ENCODE results near the gene ETV6. TPM values are rescaled to one million over a fixed set of nuclear protein-coding genes. Genes with fewer than 3 reads are reported as not detected.

The ETV6 gene
- polyA plus RNA-seq, 3 donors, result 3.3 to 7.7 (median 4.4) TPM

- no peak overlapping the region for H3K27ac ChIP-seq (ENCODE audit: low read depth, low read length)
- 25 to 34% (median 30%) methylated on average over 3 of the region's 3 CpGs for WGBS, 3 donors
Observed at GRCh38 chr12:11863988-11864387, 214.5 kb downstream of the ETV6 start.

DNA sequence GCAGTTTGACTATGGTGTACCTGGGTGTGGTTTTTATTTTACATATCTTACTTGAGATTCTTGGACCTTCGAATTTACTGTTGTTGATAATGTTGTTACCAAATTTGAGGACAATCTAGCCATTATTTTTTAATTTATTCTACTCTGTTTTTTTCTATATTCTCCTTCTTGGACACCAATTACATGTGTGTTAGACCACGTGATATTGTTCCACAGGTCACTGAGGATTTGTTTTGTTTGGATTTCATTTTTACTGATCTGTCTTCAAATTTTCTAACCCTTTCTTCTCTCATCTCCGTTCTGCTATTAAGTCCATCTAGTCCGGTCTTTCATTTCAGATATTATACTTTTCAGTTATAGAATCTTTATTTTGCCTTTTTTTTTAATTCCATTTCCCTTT is 216.3 kb downstream of the ETV6 start:
- H3K27ac ChIP-seq (ENCODE audit: low read depth, low read length), result no peak overlapping the region
- WGBS, 3 donors, result 97 to 99% (median 99%) methylated on average over 4 of the region's 4 CpGs

GRCh38 chr12:11868027-11868426 is 218.6 kb downstream of the ETV6 start:
- H3K27ac ChIP-seq (ENCODE audit: low read depth, low read length), result no peak overlapping the region
- 79 to 100% (median 100%) methylated on average over 1 of the region's 1 CpG for WGBS, 3 donors

GRCh38 chr12:11869406-11869805 is 219.9 kb downstream of the ETV6 start:
- WGBS, 3 donors, result 96 to 99% (median 98%) methylated on average over 18 of the region's 18 CpGs
- H3K27ac ChIP-seq (ENCODE audit: low read depth, low read length), result no peak overlapping the region

- no peak overlapping the region for H3K27ac ChIP-seq (ENCODE audit: low read depth, low read length)
- WGBS, 3 donors, result 76 to 96% (median 95%) methylated on average over 8 of the region's 8 CpGs
Observed at GRCh38 chr12:11870041-11870451, 220.6 kb downstream of the ETV6 start.

GRCh38 chr12:11872055-11872454 is 222.6 kb downstream of the ETV6 start:
- WGBS, 3 donors, result 61 to 74% (median 72%) methylated on average over 4 of the region's 4 CpGs
- no peak overlapping the region for H3K27ac ChIP-seq (ENCODE audit: low read depth, low read length)

DNA sequence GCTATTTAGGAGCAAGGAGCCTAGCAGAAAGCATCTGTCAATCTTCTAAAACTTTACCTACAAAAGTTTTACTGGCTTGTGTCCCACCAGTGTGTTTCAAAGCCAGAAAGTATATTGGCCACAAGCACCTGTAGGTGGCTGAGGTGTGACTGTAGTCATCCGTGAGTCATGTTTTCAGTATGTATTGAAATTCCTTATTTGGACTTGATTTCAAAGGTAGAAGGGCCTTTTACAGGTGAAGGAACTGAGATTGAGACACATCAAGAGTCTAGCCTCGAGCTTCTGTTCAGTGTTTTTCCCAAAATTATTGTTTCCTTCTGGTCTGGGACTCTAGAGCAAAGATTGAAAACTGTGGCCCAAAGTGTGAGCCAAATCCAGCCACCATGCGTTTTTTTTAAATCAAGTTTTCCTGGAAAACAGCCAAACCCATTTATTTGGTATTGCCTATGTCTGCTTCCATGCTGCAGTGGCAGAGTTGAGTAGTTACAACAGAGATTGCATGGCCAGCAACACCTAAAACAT is 226.0 kb downstream of the ETV6 start:
- WGBS, 3 donors, result 38 to 62% (median 46%) methylated on average over 3 of the region's 3 CpGs
- no peak overlapping the region for H3K27ac ChIP-seq (ENCODE audit: low read depth, low read length)

- H3K27ac ChIP-seq (ENCODE audit: low read depth, low read length), result no peak overlapping the region
- WGBS, 3 donors, result 28 to 66% (median 33%) methylated on average over 5 of the region's 5 CpGs
Observed at GRCh38 chr12:11876307-11876706, 226.8 kb downstream of the ETV6 start.

- H3K27ac ChIP-seq (ENCODE audit: low read depth, low read length), result no peak overlapping the region
- 80 to 85% (median 83%) methylated on average over 7 of the region's 7 CpGs for WGBS, 3 donors
Observed at GRCh38 chr12:11877102-11877826, 227.8 kb downstream of the ETV6 start.

- H3K27ac ChIP-seq (ENCODE audit: low read depth, low read length), result no peak overlapping the region
- 36 to 62% (median 54%) methylated on average over 14 of the region's 14 CpGs for WGBS, 3 donors
Observed at GRCh38 chr12:11877869-11878780, 228.7 kb downstream of the ETV6 start.

DNA sequence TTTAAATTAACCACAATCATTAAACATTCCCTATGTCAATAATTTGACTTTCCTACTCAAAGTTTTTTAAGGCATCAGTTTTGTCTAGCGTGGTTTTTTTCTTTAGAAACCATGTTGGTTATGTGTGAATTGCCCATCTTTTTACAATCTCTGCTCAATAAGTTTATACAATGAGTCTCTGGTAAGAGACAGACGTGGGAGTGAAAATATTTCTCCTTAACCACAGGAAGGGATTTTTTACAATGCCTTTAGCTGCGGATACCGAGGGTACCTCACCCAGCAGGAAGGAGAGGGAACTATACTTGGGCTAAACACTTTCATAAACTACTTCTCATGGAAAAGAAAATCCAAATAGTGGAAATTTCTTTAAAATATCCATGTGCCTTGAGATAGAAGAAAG is 229.8 kb downstream of the ETV6 start:
- 50 to 86% (median 55%) methylated on average over 4 of the region's 4 CpGs for WGBS, 3 donors
- H3K27ac ChIP-seq (ENCODE audit: low read depth, low read length), result no peak overlapping the region

- WGBS, 3 donors, result 67 to 92% (median 72%) methylated on average over 7 of the region's 7 CpGs
- no peak overlapping the region for H3K27ac ChIP-seq (ENCODE audit: low read depth, low read length)
Observed at GRCh38 chr12:11880381-11880780, 230.9 kb downstream of the ETV6 start.

- H3K27ac ChIP-seq (ENCODE audit: low read depth, low read length), result no peak overlapping the region
- 61 to 95% (median 93%) methylated on average over 2 of the region's 2 CpGs for WGBS, 3 donors
Observed at GRCh38 chr12:11881835-11882234, 232.4 kb downstream of the ETV6 start.

DNA sequence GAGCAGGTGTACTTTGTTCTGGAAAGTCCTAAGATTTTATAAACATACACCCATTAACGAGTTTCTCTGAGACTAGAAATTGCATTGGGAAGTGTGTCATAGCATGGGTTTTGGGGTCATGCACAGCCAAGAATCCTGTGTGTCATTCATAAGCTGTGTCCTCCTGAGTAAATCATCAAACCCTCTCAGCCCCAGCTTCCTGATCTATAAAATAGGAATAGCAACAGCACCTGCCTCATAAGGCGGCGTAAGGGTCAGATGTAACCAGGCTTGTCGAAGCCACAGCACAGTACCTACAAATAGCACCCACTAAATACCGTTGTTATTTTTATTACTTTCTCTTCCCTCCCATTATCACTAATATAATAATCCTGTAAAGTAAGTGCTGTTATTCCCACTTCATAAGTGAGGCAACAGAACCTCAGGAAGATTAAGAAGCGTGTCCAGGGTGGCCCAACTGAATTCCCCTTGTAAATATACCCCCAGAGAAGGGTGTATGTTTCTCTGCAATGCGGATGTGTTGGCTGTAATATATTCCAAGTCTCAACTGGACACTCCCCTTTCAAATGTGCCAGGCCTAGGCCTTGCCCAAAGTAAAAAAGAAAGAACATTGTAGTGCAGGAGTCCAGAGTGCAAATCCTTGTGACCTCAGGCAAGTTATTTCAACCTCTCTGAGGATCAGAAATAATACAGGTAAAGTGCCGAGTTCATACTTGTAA is 233.0 kb downstream of the ETV6 start:
- 73 to 87% (median 76%) methylated on average over 8 of the region's 8 CpGs for WGBS, 3 donors
- H3K27ac ChIP-seq (ENCODE audit: low read depth, low read length), result no peak overlapping the region

DNA sequence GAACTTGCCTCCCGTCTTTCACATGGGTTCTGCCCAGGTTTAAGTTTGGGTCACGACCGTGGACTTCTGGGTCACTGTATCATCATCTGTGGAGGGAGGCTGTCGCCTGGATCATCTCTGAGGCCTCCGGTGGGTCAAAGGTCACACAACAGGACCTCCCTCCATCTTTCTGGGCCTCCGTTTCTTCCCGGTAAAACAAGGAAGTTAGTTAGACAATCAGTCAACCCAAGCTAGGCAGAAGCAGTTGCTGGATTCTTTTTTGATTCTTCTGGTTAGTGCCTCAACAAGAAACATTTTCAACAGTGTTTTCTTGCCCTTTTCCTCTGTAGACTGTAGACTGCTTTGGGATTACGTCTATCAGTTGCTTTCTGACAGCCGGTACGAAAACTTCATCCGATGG is 234.6 kb downstream of the ETV6 start:
- no peak overlapping the region for H3K27ac ChIP-seq (ENCODE audit: low read depth, low read length)

DNA sequence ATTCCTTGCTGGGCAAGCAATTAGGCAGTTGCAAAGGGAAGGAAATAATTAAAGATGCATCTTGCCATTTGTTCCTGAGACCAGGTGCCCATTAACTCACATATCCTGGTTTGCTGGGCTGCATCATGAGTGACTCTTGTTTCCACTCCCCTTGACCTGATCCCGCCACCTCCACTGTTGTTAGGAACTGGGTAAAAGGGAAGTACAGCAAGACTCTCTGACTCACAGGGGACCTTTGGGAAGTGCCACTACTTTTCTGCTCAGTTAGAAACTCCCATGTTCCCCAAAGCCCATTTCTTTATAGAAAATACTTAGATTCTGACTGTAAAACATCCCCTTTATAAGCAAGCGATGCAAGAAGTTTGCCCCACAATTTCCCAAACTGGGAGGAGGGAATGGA is 235.2 kb downstream of the ETV6 start:
- 59 to 87% (median 65%) methylated on average over 2 of the region's 2 CpGs for WGBS, 3 donors
- no peak overlapping the region for H3K27ac ChIP-seq (ENCODE audit: low read depth, low read length)

More for the DNA sequence above, 234.6 kb downstream of the ETV6 start:
- WGBS, 3 donors, result 60 to 87% (median 68%) methylated on average over 11 of the region's 11 CpGs

DNA sequence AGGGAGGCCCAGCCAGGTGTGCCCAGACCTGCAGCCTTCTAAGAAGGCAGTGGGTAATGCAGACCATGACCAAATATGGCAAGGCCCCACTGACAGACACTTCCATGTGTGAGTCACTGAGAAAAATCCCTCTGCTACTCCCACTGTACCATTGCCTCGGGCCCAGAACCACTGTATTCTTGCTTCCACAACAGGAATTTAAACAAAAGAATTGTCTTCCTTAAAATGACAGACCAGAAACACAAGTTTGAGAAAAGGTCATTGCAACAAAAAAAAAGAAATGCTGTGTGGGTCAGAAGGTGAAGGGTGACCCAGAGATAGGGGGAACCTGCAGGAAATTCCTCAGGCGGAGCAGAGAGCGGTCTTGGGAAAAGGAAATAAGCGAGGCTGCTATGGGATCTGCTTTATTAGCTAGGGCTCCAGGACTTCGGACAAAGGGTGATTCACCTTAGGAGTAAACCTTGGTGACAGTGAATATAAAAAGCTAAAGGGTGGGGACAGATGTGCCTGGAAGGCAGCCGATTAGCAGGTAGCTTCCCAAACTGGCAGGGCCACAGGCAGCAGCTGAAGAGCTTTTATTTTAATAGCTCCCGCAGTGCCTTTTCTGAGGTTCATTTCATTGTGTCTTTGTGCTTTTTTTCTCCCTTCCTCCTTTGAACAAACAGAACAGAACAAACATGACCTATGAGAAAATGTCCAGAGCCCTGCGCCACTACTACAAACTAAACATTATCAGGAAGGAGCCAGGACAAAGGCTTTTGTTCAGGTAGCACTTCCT is 236.0 kb downstream of the ETV6 start:
- WGBS, 3 donors, result 35 to 78% (median 64%) methylated on average over 8 of the region's 8 CpGs
- no peak overlapping the region for H3K27ac ChIP-seq (ENCODE audit: low read depth, low read length)

GRCh38 chr12:11886339-11886738 is 236.9 kb downstream of the ETV6 start:
- H3K27ac ChIP-seq (ENCODE audit: low read depth, low read length), result no peak overlapping the region

More at GRCh38 chr12:11886339-11886738, 236.9 kb downstream of the ETV6 start:
- WGBS, 3 donors, result 85 to 98% (median 94%) methylated on average over 3 of the region's 3 CpGs

All from adipose tissue (tissue), 3 donors.